Measurements from ENCODE around the gene SKAP1.
"Not testable (repeated sequence)": the region's sequence is repeated elsewhere in the genome, so short reads cannot be mapped to it uniquely, and the experiment has no call there.

SKAP1 gene

GRCh38 chr17:48317732-48318131 lies 112.3 kb downstream of the SKAP1 start:
- no peak for DNase-seq

GRCh38 chr17:48314716-48315115 lies 115.3 kb downstream of the SKAP1 start:
- DNase-seq = no peak

- no peak for DNase-seq
Measured at GRCh38 chr17:48313096-48313755, 116.8 kb downstream of the SKAP1 start.

- DNase-seq = no peak
Measured at GRCh38 chr17:48311324-48311723, 118.7 kb downstream of the SKAP1 start.

GRCh38 chr17:48310748-48311213 lies 119.2 kb downstream of the SKAP1 start:
- no peak for DNase-seq

- no peak for DNase-seq
Measured at GRCh38 chr17:48308581-48308980, 121.4 kb downstream of the SKAP1 start.

GRCh38 chr17:48307814-48308411 lies 122.1 kb downstream of the SKAP1 start:
- DNase-seq = peak; percentile 56

- DNase-seq = no peak
Measured at GRCh38 chr17:48307255-48307654, 122.8 kb downstream of the SKAP1 start.

GRCh38 chr17:48301002-48301401 lies 129.0 kb downstream of the SKAP1 start:
- no peak for DNase-seq

GRCh38 chr17:48299760-48300159 lies 130.3 kb downstream of the SKAP1 start:
- no peak for DNase-seq

- no peak for DNase-seq
Measured at GRCh38 chr17:48297825-48298224, 132.2 kb downstream of the SKAP1 start.

- no peak for DNase-seq
Measured at GRCh38 chr17:48296453-48296852, 133.6 kb downstream of the SKAP1 start.

GRCh38 chr17:48295362-48296288 lies 134.4 kb downstream of the SKAP1 start:
- no peak for DNase-seq

GRCh38 chr17:48294806-48295361 lies 135.1 kb downstream of the SKAP1 start:
- DNase-seq = no peak

- DNase-seq = no peak
Measured at GRCh38 chr17:48294020-48294805, 135.8 kb downstream of the SKAP1 start.

GRCh38 chr17:48293319-48294019 lies 136.5 kb downstream of the SKAP1 start:
- DNase-seq = no peak

GRCh38 chr17:48290378-48290777 lies 139.6 kb downstream of the SKAP1 start:
- DNase-seq = no peak

- not testable (repeated sequence) for DNase-seq
Measured at GRCh38 chr17:48286917-48287316, 143.1 kb downstream of the SKAP1 start.

- DNase-seq = no peak
Measured at GRCh38 chr17:48285614-48286013, 144.4 kb downstream of the SKAP1 start.

- DNase-seq = no peak
Measured at GRCh38 chr17:48283907-48284306, 146.1 kb downstream of the SKAP1 start.

- no peak for DNase-seq
Measured at GRCh38 chr17:48283411-48283810, 146.6 kb downstream of the SKAP1 start.

- DNase-seq = no peak
Measured at GRCh38 chr17:48282303-48282702, 147.7 kb downstream of the SKAP1 start.
